ENCODE measurements around the gene MCC. TPM values are rescaled to one million over a fixed set of nuclear protein-coding genes. Genes with fewer than 3 reads are reported as not detected.

Gene MCC
- total and polyA plus RNA-seq, 7 donors = 1.4 to 13.8 (median 4.4) TPM

DNA sequence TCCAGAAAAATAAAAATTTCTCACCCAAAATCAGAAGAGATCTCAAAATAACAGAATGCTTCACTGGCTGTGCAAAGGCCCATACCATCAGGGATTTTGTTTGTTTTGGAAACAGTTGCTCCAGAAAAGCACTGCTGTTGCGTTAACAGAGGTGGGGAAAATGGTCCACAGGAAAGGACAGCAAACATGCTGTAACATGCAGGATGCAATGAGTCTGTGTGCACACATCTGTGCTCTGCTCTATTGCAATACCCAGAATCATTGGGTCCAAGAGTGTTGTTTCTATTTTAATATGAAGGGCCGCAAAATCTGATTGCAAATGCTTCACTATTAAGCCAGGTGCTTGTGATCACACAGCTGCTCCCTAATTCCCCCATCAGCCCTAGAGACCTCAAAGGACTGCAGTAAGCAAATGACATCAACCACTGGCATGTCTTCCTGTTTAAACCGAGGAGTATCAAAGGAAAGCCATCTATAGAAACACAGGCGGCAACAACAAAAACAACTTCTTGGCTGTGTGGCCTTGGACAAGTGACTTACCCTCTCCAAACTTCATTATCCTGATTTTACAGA, 370.6 kb downstream of the MCC start:
- ATAC-seq = no peak
- intact Hi-C loops (cut with DNase I) = no loop called here
- 41 to 46% (median 43%) methylated on average over 4 of the region's 4 CpGs for WGBS, 3 donors
- no peak for DNase-seq
- no peaks in the 10 kb centered on the region for H3K9me3 ChIP-seq
- no peaks in the 10 kb centered on the region for H3K27me3 ChIP-seq (ENCODE audit: insufficient read depth in 3 of 3, low read length in 2 of 3)
- no peaks in the 10 kb centered on the region for H3K36me3 ChIP-seq (ENCODE audit: insufficient read depth in 1 of 2, low read depth in 1 of 2)
- TF ChIP-seq, protein P1, sequence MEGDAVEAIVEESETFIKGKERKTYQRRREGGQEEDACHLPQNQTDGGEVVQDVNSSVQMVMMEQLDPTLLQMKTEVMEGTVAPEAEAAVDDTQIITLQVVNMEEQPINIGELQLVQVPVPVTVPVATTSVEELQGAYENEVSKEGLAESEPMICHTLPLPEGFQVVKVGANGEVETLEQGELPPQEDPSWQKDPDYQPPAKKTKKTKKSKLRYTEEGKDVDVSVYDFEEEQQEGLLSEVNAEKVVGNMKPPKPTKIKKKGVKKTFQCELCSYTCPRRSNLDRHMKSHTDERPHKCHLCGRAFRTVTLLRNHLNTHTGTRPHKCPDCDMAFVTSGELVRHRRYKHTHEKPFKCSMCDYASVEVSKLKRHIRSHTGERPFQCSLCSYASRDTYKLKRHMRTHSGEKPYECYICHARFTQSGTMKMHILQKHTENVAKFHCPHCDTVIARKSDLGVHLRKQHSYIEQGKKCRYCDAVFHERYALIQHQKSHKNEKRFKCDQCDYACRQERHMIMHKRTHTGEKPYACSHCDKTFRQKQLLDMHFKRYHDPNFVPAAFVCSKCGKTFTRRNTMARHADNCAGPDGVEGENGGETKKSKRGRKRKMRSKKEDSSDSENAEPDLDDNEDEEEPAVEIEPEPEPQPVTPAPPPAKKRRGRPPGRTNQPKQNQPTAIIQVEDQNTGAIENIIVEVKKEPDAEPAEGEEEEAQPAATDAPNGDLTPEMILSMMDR (IDR thresholded peaks at IDR 0.05) = no peak
- no peak overlapping the region for H3K4me3 ChIP-seq
- peaks cover 17% of the 10 kb centered on the region for H3K4me1 ChIP-seq
- H3K27ac ChIP-seq = no peak overlapping the region

DNA sequence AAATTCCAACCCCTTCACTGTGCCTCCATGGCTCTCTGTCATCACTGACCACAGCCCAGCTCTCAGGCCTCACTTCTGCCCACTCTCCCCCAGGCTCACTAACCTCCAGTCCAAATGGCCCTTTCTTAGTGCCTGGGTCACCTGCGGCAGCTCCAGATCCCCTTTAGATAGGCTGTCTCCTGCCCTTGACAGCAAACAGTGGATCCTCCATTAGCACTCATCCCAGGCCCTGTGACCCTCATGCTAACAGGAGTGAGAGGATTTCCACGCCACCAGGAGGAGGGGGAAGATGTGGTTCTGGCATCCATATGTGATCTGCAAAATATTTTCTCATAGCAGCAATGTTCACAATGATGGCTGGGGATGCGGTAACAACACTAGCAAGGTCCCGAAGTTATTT, 372.3 kb downstream of the MCC start:
- Histone ChIP-seq H3K27ac (no peak overlapping the region), H3K9me3 (no peaks in the 10 kb centered on the region), H3K4me1 (peaks cover 17% of the 10 kb centered on the region), H3K4me3 (no peak overlapping the region), H3K36me3 (ENCODE audit: insufficient read depth in 1 of 2, low read depth in 1 of 2) (no peaks in the 10 kb centered on the region), H3K27me3 (ENCODE audit: insufficient read depth in 3 of 3, low read length in 2 of 3) (no peaks in the 10 kb centered on the region)
- DNase-seq (no peak), ATAC-seq (no peak)
- TF ChIP-seq, protein P1 (IDR thresholded peaks at IDR 0.05) = no peak
- WGBS, 3 donors = 93 to 97% (median 96%) methylated on average over 4 of the region's 4 CpGs
- intact Hi-C loops (cut with DNase I) = no loop called here

DNA sequence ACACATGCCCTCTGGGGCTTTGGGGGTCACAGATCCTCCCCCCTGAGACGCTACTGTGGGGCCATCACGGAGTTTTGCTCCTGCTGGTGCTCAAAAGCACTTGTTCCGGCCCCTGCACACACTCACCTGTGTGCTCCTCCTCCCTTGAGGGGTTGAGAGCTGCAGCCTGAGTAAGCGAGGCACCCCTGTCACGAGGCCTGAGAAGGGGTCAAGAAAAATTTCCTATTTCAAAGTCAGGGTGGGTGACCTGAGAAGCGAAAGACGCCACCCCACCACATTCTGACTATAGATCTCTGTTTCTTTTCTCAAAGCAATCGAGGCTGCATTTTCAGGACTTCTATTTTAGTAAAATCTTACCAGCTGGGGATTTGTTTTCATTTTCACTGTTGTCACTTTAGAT, 373.2 kb downstream of the MCC start:
- Histone ChIP-seq H3K9me3 (no peaks in the 10 kb centered on the region), H3K36me3 (ENCODE audit: insufficient read depth in 1 of 2, low read depth in 1 of 2) (no peaks in the 10 kb centered on the region), H3K27ac (no peak overlapping the region), H3K27me3 (ENCODE audit: insufficient read depth in 3 of 3, low read length in 2 of 3) (no peaks in the 10 kb centered on the region), H3K4me3 (no peak overlapping the region), H3K4me1 (peaks cover 17% of the 10 kb centered on the region)
- WGBS, 3 donors = 82 to 90% (median 89%) methylated on average over 8 of the region's 8 CpGs
- ATAC-seq (no peak), DNase-seq (no peak)
- TF ChIP-seq, protein P1 (IDR thresholded peaks at IDR 0.05) = no peak
- intact Hi-C loops (cut with DNase I) = no loop called here

DNA sequence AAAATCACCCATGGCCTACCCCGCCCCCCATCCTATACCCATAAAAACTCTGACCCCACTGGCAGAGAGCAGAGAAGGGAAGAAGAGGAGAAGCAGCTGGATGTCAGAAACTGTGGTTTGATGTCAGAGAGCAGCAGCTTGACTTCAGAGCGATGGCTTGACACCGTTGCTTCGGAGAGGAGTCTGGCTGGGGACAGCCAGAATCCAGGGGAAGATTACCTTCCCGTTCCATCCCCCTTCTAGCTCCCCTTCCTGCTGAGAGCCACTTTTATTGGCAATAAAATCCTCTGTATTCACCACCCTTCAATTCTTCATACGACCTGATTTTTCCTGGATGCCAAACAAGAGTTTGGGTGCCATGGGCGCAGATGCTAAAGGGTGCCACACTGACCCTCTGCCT, 373.7 kb downstream of the MCC start:
- no peak for ATAC-seq
- Histone ChIP-seq H3K9me3 (no peaks in the 10 kb centered on the region), H3K4me1 (peaks cover 17% of the 10 kb centered on the region), H3K36me3 (ENCODE audit: insufficient read depth in 1 of 2, low read depth in 1 of 2) (no peaks in the 10 kb centered on the region), H3K27me3 (ENCODE audit: insufficient read depth in 3 of 3, low read length in 2 of 3) (no peaks in the 10 kb centered on the region), H3K27ac (no peak overlapping the region), H3K4me3 (no peak overlapping the region)
- TF ChIP-seq, protein P1 (IDR thresholded peaks at IDR 0.05) = no peak
- intact Hi-C loops (cut with DNase I) = no loop called here
- DNase-seq = no peak
- WGBS, 3 donors = 96 to 100% (median 97%) methylated on average over 7 of the region's 7 CpGs

DNA sequence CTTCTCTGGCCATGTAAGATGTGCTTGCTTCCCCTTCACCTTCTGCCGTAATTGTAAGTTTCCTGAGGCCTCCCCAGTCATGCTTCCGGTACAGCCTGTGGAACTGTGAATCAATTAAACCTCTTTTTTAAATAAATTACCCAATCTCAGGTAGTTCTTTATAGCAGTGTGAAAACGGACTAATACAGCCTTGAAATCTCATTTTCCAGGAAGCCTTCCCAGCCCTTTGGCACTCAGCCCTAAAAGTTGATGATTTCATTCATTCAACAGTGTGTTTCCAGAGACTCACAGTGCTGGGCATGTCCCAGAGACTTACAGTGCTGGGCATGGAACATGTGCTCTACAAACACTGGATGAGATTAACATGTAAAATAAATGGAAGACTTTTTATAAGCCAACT, 375.8 kb downstream of the MCC start:
- TF ChIP-seq, protein P1 (IDR thresholded peaks at IDR 0.05) = no peak
- no peaks in the 10 kb centered on the region for H3K4me1 ChIP-seq
- no peaks in the 10 kb centered on the region for H3K27me3 ChIP-seq (ENCODE audit: insufficient read depth in 3 of 3, low read length in 2 of 3)
- no peak overlapping the region for H3K4me3 ChIP-seq
- intact Hi-C loops (cut with DNase I) = no loop called here
- H3K9me3 ChIP-seq = no peaks in the 10 kb centered on the region
- no peak overlapping the region for H3K27ac ChIP-seq
- no peak for ATAC-seq
- no peaks in the 10 kb centered on the region for H3K36me3 ChIP-seq (ENCODE audit: insufficient read depth in 1 of 2, low read depth in 1 of 2)
- 60 to 66% (median 66%) methylated on average over 3 of the region's 3 CpGs for WGBS, 3 donors
- no peak for DNase-seq

All from psoas muscle (tissue), 8 donors.